Measurements from ENCODE around the gene EPN1.

- TF ChIP-seq CTCF (IDR thresholded peaks at IDR 0.05; ENCODE audit: insufficient read depth, low read depth, low read length) (no peak), EZH2 (IDR thresholded peaks at IDR 0.05; ENCODE audit: insufficient read depth, low read length) (no peak)
These were observed 18.4 kb downstream of the EPN1 start for GRCh38 chr19:55693336-55693974.

All from astrocyte (in vitro differentiated cells and primary cell).